Activated naive CD4-positive, alpha-beta T cell (primary cell): ENCODE results near the gene CXorf38.
"Not testable (repeated sequence)": the region's sequence is repeated elsewhere in the genome, so short reads cannot be mapped to it uniquely, and the experiment has no call there.

Source experiments
- DNase-seq, 4 experiments: peaks; one replicate each; lab custom pipeline; 2025; lab: John Stamatoyannopoulos, UW

The CXorf38 gene

GRCh38 chrX:40628506-40628905 lies 18.9 kb downstream of the CXorf38 start:
- no peak for DNase-seq

- no peak for DNase-seq
Observed at GRCh38 chrX:40625294-40625693, 22.1 kb downstream of the CXorf38 start.

DNA sequence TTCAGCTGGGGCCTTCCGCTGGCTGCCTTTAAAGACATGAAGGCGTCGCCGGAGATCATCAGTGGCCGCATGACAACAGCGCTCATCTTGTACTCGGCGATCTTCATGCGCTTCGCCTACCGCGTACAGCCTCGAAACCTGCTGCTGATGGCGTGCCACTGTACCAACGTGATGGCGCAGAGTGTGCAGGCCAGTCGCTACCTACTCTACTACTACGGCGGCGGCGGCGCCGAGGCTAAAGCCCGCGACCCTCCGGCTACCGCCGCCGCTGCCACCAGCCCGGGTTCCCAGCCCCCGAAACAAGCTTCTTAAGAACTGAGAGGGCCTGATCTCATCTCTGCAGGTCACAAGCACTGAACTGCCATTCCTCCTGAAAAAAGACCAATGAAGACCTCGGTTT lies 23.7 kb downstream of the CXorf38 start:
- DNase-seq = no peak

DNA sequence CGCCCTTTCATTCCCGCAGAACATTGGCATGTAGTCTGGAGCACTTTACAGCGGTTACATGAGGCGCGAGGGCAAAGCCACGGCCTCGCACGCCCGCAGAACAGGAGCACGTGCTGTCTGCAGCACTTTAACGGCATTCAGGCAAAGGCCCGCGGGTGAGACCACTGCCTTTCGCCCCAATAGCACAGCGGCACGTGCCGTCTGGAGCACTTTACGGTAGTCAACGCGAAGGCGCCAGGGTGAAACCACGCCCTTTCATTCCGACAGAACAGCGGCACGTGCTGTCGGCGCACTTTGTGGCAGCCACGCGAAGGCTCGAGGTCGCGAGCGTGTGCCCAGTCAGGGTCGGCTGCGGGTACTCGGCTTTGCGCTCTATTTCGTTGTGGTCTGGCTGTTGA lies 24.2 kb downstream of the CXorf38 start, which contains the start of gene MPC1L:
Gene MPC1L, plus strand, starts transcription at position 290 of the 398 bp plus-strand sequence. CDS start 138 bp downstream, outside the sequence.
- DNase-seq = no peak

DNA sequence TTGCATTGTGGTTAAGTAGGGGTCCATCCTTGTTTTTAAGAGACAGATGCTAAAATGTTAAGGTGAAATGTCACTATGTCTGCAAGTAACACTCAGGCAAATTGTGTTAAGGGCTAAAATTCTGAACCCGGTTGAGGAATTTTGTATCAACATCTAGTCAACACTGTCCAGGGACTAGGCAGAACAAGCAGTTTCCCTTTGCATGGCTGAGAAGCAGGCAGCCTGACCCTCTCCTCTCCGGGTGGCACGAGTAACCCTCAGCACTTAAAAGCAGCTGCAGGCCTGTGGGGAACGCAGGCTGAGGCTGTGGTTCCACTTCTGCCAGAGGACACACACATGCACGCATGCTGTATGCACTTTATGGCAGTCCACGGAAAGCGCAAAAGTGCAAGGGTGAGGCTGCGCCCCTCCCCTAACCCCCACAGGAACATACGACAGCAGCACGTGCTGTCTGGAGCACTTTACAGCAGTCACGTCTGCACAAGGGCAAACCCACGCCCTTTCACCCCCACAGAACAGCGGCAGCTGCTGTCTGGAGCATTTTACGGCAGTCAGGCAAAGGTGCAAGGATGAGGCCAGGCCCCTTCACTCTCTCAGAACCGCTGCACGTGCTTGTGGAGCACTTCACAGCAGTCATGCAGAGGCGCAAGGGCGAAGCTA lies 24.8 kb downstream of the CXorf38 start:
- no peak for DNase-seq

DNA sequence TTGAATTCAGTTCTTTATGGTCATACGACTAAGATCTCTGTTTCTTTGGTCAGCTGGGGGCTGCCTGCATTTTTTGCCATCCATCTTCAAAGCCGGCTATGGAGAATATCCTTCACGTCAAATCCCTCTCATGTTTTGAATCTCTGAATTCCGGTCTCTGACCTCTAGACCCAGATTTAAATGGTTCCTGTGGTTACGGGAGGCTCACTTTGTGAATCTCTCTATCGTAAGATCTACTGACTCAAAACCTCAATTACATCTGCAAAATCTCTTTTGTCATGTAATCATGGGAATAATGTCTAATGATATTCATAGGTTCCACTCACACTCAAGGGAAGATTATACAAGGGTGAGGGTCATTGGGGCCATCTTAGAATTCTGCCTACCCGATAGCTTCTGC lies 29.8 kb downstream of the CXorf38 start:
- no peak for DNase-seq

DNA sequence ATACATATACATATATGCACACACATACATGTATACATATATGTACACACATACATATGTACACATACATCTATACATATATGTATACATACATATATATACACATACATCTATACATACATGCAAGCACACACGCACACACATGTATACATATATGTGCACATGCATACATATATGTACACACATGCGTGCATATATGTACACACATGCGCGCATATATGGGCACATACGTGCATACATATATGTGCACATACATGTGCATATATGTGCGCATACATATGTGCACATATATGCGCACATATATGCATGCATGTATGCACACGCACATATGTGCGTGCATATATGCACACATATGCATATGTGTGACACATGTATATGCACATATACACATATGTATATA lies 31.4 kb downstream of the CXorf38 start:
- DNase-seq = no peak

DNA sequence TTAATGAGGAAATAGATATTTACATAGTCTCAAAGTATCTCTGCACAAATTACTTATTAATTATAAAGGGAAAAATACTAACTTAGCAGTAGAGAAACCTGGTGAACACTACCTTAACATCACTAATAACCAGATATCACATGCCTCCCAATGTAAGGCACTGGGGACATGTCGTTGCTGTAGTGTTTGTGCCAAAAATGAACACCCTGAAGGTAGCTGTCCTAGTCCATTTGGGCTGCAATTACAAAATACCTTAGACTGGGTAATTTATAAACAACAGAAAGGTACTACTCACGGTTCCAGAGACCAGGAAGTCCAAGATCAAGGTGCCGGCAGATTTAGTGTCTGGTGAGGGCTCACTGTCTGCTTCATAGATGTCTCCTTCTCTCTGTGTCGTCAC lies 34.9 kb downstream of the CXorf38 start:
- no peak for DNase-seq

DNA sequence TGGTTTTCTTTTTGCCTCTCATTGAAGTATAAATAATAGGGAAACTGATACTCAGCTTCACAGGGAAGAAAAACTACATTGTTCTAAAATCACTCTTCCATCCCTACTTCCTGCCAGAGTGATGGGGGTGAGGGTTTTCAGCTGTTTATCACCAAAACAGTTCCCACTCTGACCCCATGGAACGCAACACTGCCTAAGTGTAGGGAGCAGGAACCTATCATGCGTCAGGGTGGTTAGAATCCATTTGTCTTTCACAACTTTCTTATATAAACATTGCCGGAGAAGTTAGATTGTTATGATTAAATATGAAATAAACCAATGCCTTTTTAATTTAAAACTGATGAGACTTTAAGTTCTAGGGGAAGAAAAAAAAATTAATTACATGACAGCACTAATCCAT lies 40.0 kb downstream of the CXorf38 start:
- no peak for DNase-seq

DNA sequence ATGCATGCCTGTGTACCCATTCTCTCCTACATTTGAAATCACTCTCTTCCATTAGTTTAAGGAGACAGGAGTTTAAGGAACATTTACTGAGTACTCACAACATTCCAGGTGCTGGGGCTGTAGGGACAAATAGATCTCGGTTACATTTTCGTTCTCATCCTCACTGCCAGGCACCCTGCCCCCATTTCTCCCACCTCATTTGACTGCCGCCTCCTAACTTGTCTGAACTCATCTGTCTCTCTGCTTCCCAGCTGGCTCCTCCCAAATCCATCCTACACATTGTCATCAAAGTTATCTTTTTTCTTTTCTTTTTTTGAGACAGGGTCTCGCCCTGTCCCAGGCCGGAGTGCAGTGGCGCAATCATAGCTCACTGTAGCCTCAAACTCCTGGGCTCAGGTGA lies 43.9 kb downstream of the CXorf38 start:
- no peak for DNase-seq

DNA sequence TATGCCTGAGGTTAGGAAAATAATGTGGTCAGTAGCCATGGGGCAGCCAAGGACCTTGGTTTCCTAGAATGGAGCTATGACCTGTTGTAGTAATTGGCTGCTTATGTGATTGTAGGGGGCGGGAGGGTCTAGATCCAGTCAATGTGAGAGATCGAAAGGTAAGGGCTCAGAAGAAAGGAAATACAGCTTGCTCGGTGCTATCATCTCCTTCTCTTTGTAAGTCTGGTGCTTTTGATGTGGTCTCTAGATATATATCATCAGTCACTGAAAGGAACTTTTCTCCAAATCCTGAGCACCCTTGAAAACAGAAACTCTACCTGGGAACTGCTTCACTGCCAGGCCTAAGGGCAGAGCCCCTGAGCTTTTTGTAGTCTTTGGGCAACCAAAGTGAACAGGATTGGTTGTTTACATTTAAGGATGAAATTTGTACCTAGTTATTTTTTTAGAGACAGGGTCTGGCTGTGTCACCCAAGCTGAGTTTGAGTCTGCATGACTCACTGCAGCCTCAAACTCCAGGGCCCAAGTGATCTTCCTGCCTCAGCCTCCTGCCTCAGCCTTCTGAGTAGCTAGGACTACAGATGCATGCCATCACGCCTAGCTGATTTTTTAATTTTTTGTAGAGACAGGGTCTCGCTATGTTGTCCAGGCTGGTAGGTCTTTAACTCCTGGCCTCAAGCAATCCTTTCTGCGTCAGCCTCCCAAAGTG lies 57.6 kb downstream of the CXorf38 start:
- not testable (repeated sequence) for DNase-seq

DNA sequence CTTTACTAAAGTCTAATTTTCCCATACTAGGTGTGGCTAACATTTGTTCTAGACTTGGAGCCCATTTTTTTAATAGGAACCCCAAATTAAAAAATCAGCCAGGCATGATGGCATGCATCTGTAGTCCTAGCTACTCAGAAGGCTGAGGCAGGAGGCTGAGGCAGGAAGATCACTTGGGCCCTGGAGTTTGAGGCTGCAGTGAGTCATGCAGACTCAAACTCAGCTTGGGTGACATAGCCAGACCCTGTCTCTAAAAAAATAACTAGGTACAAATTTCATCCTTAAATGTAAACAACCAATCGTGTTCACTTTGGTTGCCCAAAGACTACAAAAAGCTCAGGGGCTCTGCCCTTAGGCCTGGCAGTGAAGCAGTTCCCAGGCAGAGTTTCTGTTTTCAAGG lies 59.7 kb downstream of the CXorf38 start:
- DNase-seq = not testable (repeated sequence)

DNA sequence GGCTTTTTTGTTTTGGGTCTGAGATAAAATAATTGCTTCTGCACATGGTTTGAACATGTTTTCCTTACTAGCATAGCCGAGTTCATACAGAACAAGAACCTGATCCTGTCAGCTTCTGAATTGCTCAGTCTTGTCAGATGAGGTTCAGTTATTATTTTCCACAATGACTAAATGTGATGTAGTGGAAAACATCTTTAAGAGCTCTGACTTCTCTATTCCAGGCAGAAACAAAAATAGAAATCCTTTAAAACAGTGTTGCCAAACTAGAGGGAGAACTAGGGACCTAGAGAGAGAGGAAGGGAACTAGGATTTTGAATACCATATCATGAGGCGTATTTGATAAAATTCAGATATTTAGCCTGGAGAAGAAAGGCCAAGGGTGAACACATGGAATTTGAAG lies 64.5 kb downstream of the CXorf38 start:
- no peak for DNase-seq

DNA sequence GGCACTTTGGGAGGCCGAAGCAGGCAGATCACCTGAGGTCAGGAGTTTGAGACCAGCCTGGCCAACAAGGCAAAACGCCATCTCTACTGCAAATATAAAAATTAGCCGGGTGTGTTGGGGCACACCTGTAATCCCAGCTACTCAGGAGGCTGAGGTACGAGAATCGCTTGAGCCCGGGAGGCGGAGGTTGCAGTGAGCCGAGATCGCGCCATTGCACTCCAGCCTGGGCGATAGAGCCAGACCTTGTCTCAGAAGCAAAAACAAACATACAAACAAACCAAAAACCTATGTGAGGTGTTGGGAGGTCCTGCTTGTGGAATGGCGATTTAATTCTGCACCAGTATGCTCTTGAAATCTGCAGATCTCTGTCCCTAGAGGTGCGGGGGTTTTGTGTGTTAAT lies 65.2 kb downstream of the CXorf38 start:
- DNase-seq = not testable (repeated sequence)

GRCh38 chrX:40581336-40581920 lies 65.9 kb downstream of the CXorf38 start:
- peak in 1 of 4 experiments; percentile 11 for DNase-seq

DNA sequence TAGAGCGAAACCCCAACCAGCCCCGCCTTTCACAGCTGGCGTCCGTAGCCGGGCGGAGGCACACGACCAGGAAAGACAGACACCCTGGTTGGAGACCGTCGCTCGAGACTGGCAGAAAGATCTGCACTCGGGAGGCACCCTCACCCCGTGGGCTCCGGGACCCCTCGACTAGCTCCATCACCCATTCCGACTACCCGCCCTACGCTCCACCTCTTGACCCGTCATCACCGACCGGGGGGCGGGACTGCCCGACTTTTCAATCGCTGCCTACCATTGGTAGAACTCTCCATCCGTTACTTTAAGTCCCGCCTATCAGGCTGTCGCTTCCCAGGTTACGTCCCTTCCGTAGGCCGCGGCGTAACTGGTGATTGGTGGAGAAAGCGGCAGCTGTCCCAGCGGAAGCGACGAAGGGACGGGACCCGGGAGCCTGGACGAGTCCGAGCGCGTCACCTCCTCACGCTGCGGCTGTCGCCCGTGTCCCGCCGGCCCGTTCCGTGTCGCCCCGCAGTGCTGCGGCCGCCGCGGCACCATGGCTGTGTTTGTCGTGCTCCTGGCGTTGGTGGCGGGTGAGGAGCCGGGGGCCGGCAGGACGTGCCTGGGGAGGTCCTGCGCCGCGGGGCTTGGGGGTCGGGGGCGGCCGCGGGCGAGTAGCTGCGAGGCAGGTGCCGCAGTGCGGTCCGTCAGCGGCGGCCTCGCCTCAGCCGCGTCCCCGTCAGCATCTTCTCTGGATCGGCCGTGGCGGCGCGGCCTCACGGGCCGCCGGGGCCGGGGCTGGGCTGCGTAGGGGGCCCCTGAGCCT lies 66.6 kb downstream of the CXorf38 start, which contains the start of gene ATP6AP2:
Gene ATP6AP2, plus strand, starts transcription at position 434 of the 799 bp plus-strand sequence. Its CDS starts 96 bp downstream, at position 530.
- DNase-seq = peak; percentile 53 to 80 (median 64)

- DNase-seq = no peak
Observed at GRCh38 chrX:40579900-40580536, 67.3 kb downstream of the CXorf38 start.

DNA sequence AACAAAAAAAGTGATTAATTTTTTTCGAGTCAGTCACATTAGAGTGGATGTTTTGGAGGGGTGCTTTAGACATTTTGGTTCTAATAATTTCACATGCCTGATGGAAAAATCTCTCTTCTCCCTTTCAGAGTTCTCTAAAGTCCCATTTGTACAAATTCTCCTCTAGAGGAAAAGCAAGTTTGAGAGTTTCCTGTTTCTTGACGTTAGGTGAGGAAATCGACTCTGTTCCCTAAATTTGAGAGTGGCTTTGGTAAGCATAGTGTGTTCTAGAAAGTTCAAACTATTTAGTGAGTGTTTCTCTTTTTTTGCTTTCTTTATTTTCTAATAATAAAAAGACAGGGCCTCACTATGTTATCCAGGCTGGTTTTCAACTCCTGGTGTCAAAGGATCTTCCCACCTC lies 68.2 kb downstream of the CXorf38 start:
- DNase-seq = no peak

- no peak for DNase-seq
Observed at GRCh38 chrX:40578039-40578695, 69.2 kb downstream of the CXorf38 start.
